Endothelial cell of umbilical vein (primary cell): ENCODE measurements around the gene ACE. TPM values are rescaled to one million over a fixed set of nuclear protein-coding genes. Genes with fewer than 3 reads are reported as not detected.

ENCODE experiments used
- BruUV-seq: library from RNA; stranded (reverse); fragments of 400-500 nt; replicated peaks from 2 replicates; lab custom pipeline; 2021; lab: Mats Ljungman, UMichigan
- CTCF ChIA-PET: fragments of 300-600, 350-600 bp; sonication (Branson Sonifier 250); formaldehyde crosslinking; loops from one replicate; lab custom pipeline; 2021; ENCODE audit warnings: antibody characterized with exemption, inconsistent platforms; lab: Charles Lee
- POLR2A ChIA-PET: fragments of 300-600, 350-600 bp; sonication (Branson Sonifier 250); formaldehyde crosslinking; loops from one replicate; lab custom pipeline; 2021; ENCODE audit warnings: antibody characterized with exemption, inconsistent platforms; lab: Charles Lee
- DNase-seq: peaks from one replicate; pipeline ENCODE4 v3.0.0-alpha.2; 2011; ENCODE audit warnings: low read depth, low spot score
- FAIRE-seq: peaks from 2 replicates; lab custom pipeline; 2011; peaks lifted over from hg19 to GRCh38; lab: Jason Lieb, UNC
- H2AFZ ChIP-seq: 2 replicates; pipeline ENCODE4 v1.6.0; 2012; ENCODE audit warnings: low read depth, low read length, control low read depth, inconsistent platforms
- H3K27ac ChIP-seq: 2 replicates; pipeline ENCODE4 v1.5.1; 2011; ENCODE audit warnings: low read depth, mild to moderate bottlenecking, control low read depth, low read length, moderate library complexity; ENCODE audit not compliant: insufficient read depth
- H3K27me3 ChIP-seq, 2 experiments: 2 replicates each; pipeline versions ENCODE4 v1.6.0 to v1.6.1; 2011; ENCODE audit warnings: low read length in 2 of 2, mixed read lengths in 1 of 2; ENCODE audit not compliant: control insufficient read depth in 2 of 2, insufficient read depth in 2 of 2
- H3K36me3 ChIP-seq, 2 experiments: 2 replicates in 1 of 2; 3 replicates in 1 of 2; pipeline ENCODE4 v1.5.1; 2011; ENCODE audit warnings: low read length in 2 of 2, mild to moderate bottlenecking in 1 of 2, moderate library complexity in 1 of 2; ENCODE audit not compliant: control insufficient read depth in 2 of 2, insufficient read depth in 2 of 2; ENCODE audit errors: extremely low read depth in 1 of 2
- H3K4me1 ChIP-seq: 3 replicates; pipeline ENCODE4 v1.5.1; 2011; ENCODE audit warnings: mild to moderate bottlenecking, low read length; ENCODE audit not compliant: control insufficient read depth, insufficient read depth; ENCODE audit errors: extremely low read depth
- H3K4me2 ChIP-seq: 2 replicates; pipeline ENCODE4 v1.6.1; 2011; ENCODE audit warnings: low read length, control low read depth, mixed read lengths; ENCODE audit not compliant: insufficient read depth
- H3K4me3 ChIP-seq, 3 experiments: fragments of 200-600 bp in 1 of 3; sonication (generic), shearing (Covaris generic) in 1 of 3; replicated peaks in 1 of 3; 2 replicates each; pipeline ENCODE4 v1.5.1; 2011 to 2016; ENCODE audit warnings: control low read depth in 3 of 3, low read length in 3 of 3, mild to moderate bottlenecking in 2 of 3, inconsistent platforms in 1 of 3, low read depth in 1 of 3, moderate library complexity in 1 of 3; ENCODE audit not compliant: insufficient read depth in 1 of 3
- H3K79me2 ChIP-seq: 2 replicates; pipeline ENCODE4 v1.6.0; 2012; ENCODE audit warnings: low read length, inconsistent platforms; ENCODE audit not compliant: control insufficient read depth, insufficient read depth
- H3K9ac ChIP-seq: replicated peaks from 2 replicates; pipeline ENCODE3; 2011; ENCODE audit warnings: low read length, control low read depth; ENCODE audit not compliant: insufficient read depth; ENCODE audit errors: extremely low read depth
- H3K9me1 ChIP-seq: replicated peaks from 3 replicates; pipeline ENCODE4 v1.6.0; 2011; ENCODE audit warnings: mild to moderate bottlenecking, low read length; ENCODE audit not compliant: control insufficient read depth, insufficient read depth; ENCODE audit errors: extremely low read depth
- H3K9me3 ChIP-seq: replicated peaks from 2 replicates; pipeline ENCODE4 v1.5.1; 2012; ENCODE audit warnings: low read length, inconsistent platforms; ENCODE audit not compliant: control insufficient read depth, insufficient read depth
- H4K20me1 ChIP-seq: replicated peaks from 2 replicates; pipeline ENCODE3; 2011; ENCODE audit warnings: mild to moderate bottlenecking, low read length; ENCODE audit not compliant: control insufficient read depth, insufficient read depth; ENCODE audit errors: extremely low read depth
- EZH2 ChIP-seq: IDR thresholded peaks from 2 replicates; pipeline ENCODE4 v1.6.1; 2012; ENCODE audit warnings: borderline replicate concordance, low read depth, mild to moderate bottlenecking, moderate library complexity, low read length, inconsistent platforms; ENCODE audit not compliant: severe bottlenecking
- FOS ChIP-seq: IDR thresholded peaks from 2 replicates; pipeline ENCODE4 v1.6.1; 2011; ENCODE audit warnings: mild to moderate bottlenecking, low read length, moderate library complexity, borderline replicate concordance; ENCODE audit not compliant: insufficient read depth
- GATA2 ChIP-seq: IDR thresholded peaks from 2 replicates; pipeline ENCODE4 v1.7.0; 2011; ENCODE audit warnings: low read depth, mild to moderate bottlenecking, moderate library complexity, mixed read lengths, low read length; ENCODE audit not compliant: insufficient read length, insufficient read depth
- JUN ChIP-seq: IDR thresholded peaks from 2 replicates; pipeline ENCODE4 v1.6.1; 2011; ENCODE audit warnings: borderline replicate concordance, low read depth; ENCODE audit not compliant: insufficient read length, insufficient read depth
- MYC ChIP-seq: IDR thresholded peaks from one replicate; pipeline ENCODE4 v1.6.1; 2011; ENCODE audit warnings: mild to moderate bottlenecking, low read depth, low read length
- POLR2A ChIP-seq: IDR thresholded peaks from 2 replicates; pipeline ENCODE4 v1.6.1; 2012; ENCODE audit warnings: low read depth, mild to moderate bottlenecking, control low read depth, low read length
- dilution Hi-C: fragments of 300-500 bp; cut with MboI; formaldehyde crosslinking; loops from one replicate; pipeline ENCODE4 v1.15.0; 2019; ENCODE audit warnings: low sequenced_read_pairs; ENCODE audit not compliant: extremely low pct_ligation_motif_present
- intact Hi-C: fragments of 100-400 bp; cut with micrococcal nuclease; formaldehyde crosslinking; loops from one replicate; pipeline ENCODE4 v1.10.0; 2022
- polyA plus RNA-seq, 4 experiments: library from polyadenylated mRNA; depleted of rRNA in 3 of 4; stranded (reverse) in 3 of 4; unstranded in 1 of 4; fragments of >200 nt; gene quantifications; 2 replicates each; pipeline versions ENCODE4 v1.2.1 to v1.2.3, GENCODE V29; 2011 to 2012; ENCODE audit warnings: missing spikeins in 1 of 4
- total RNA-seq: library from RNA; stranded (reverse); gene quantifications from 2 replicates; pipeline ENCODE4 v1.2.3, GENCODE V29; 2021
- TF ChIP-seq, protein P1 (sequence below), 2 donors: IDR thresholded peaks; 1 replicate in 1 of 2; 2 replicates in 1 of 2; pipeline ENCODE4 v1.5.1; 2011; ENCODE audit warnings: low read length in 2 of 2, mild to moderate bottlenecking in 2 of 2, moderate library complexity in 2 of 2, control low read depth in 1 of 2, inconsistent platforms in 1 of 2, low read depth in 1 of 2; ENCODE audit not compliant: insufficient read depth in 1 of 2; ENCODE audit errors: extremely low read depth in 1 of 2

Gene ACE
- total and polyA plus RNA-seq, 2 donors (not counting 3 experiments of a cell fraction or from before 2014, with no cell fraction given) = 63.4 to 207 TPM

DNA sequence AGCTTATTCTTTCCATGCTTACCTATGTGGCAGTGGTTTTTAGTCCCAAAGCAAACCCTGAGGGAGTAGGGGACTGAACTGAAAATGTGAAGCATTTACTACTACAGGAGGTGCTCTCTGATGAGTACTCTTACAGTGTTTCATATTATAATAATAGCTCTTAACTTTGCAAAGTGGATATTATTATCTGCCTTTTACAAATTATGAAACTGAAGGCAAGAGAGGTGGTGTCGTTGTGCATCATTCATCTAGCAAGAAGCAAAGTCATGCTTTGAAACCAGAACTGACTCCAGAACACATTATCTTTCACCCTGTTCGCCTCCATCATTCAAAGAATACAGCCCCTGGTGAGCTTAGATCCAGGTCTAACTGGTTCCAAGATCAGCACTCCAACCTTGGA is 38.1 kb downstream of the ACE start:
- ChIA-PET POLR2A (no interaction called here), CTCF (interaction anchor here (0.7 to 1.5 kb wide), 3 partner anchors 12 to 89 kb away, joined by 3 to 4 read pairs (median 3); no protein-coding TSS in a partner anchor)
- Histone ChIP-seq H3K9me1 (no peaks in the 10 kb centered on the region), H3K79me2 (no peaks in the 10 kb centered on the region), H3K4me2 (no peak overlapping the region), H3K4me1 (no peaks in the 10 kb centered on the region), H3K27me3 (peaks cover 2 to 4% of the 10 kb centered on the region in 2 experiments), H4K20me1 (no peaks in the 10 kb centered on the region), H3K4me3 (no peak overlapping the region), H3K9me3 (no peaks in the 10 kb centered on the region), H3K9ac (no peak overlapping the region), H2AFZ (no peak overlapping the region), H3K36me3 (no peaks in the 10 kb centered on the region), H3K27ac (no peak overlapping the region)
- no peak for FAIRE-seq
- intact Hi-C loops (no loop called here), dilution Hi-C loops (no loop called here)
- no peak for DNase-seq
- TF ChIP-seq JUN = no peak
- no peak for TF ChIP-seq EZH2
- no peak for TF ChIP-seq MYC
- TF ChIP-seq POLR2A = no peak
- no peak for TF ChIP-seq GATA2
- TF ChIP-seq FOS = no peak
- TF ChIP-seq, protein P1, sequence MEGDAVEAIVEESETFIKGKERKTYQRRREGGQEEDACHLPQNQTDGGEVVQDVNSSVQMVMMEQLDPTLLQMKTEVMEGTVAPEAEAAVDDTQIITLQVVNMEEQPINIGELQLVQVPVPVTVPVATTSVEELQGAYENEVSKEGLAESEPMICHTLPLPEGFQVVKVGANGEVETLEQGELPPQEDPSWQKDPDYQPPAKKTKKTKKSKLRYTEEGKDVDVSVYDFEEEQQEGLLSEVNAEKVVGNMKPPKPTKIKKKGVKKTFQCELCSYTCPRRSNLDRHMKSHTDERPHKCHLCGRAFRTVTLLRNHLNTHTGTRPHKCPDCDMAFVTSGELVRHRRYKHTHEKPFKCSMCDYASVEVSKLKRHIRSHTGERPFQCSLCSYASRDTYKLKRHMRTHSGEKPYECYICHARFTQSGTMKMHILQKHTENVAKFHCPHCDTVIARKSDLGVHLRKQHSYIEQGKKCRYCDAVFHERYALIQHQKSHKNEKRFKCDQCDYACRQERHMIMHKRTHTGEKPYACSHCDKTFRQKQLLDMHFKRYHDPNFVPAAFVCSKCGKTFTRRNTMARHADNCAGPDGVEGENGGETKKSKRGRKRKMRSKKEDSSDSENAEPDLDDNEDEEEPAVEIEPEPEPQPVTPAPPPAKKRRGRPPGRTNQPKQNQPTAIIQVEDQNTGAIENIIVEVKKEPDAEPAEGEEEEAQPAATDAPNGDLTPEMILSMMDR (IDR thresholded peaks at IDR 0.05; ENCODE audit: extremely low read depth in 1 of 2, insufficient read depth in 1 of 2, low read depth in 1 of 2, low read length in 2 of 2) = no peak
- BruUV-seq = no TSS peak
